Naive thymus-derived CD4-positive, alpha-beta T cell (primary cell): Measurements from ENCODE around the gene INPP5F. TPM values are rescaled to one million over a fixed set of nuclear protein-coding genes. Genes with fewer than 3 reads are reported as not detected.
"Not testable (repeated sequence)": the region's sequence is repeated elsewhere in the genome, so short reads cannot be mapped to it uniquely, and the experiment has no call there.

Experiments used
- ATAC-seq: fragments of 150-1000 bp; cut with Tn5 transposase; 2 replicates; pipeline ENCODE4 v1.10.0; 2021; ENCODE audit warnings: mild to moderate bottlenecking, moderate library complexity
- CTCF ChIA-PET: fragments of 350-600 bp; sonication (Branson Sonifier 250); formaldehyde crosslinking; loops from one replicate; lab custom pipeline; 2021; ENCODE audit warnings: antibody characterized with exemption; lab: Charles Lee
- POLR2A ChIA-PET: fragments of 350-600 bp; sonication (Branson Sonifier 250); formaldehyde crosslinking; loops from one replicate; lab custom pipeline; 2021; ENCODE audit warnings: antibody characterized with exemption, inconsistent platforms; lab: Charles Lee
- DNase-seq, 9 donors: peaks; one replicate each; pipeline versions ENCODE4 v3.0.0 to v3.0.0-alpha.2; 2020 to 2022; ENCODE audit warnings: mixed read lengths in 1 of 9
- H3K27ac ChIP-seq: one replicate; pipeline ENCODE4 v1.7.0; 2013; ENCODE audit warnings: mild to moderate bottlenecking, low read depth, low read length, moderate library complexity
- H3K27me3 ChIP-seq, 2 donors: one replicate each; pipeline ENCODE4 v1.7.0; 2013; ENCODE audit warnings: low read length in 2 of 2, mild to moderate bottlenecking in 2 of 2, moderate library complexity in 2 of 2; ENCODE audit not compliant: control insufficient read depth in 2 of 2, insufficient read depth in 2 of 2
- H3K36me3 ChIP-seq, 3 experiments: 1 replicate in 2 of 3; 2 replicates in 1 of 3; pipeline ENCODE4 v1.7.0; 2013; ENCODE audit warnings: low read length in 3 of 3, mild to moderate bottlenecking in 3 of 3, moderate library complexity in 1 of 3; ENCODE audit not compliant: insufficient read depth in 3 of 3, control insufficient read depth in 2 of 3
- H3K4me1 ChIP-seq, 2 donors: one replicate each; pipeline ENCODE4 v1.7.0; 2013; ENCODE audit warnings: low read length in 2 of 2, mild to moderate bottlenecking in 2 of 2, moderate library complexity in 1 of 2; ENCODE audit not compliant: control insufficient read depth in 2 of 2, insufficient read depth in 2 of 2
- H3K4me3 ChIP-seq: 2 replicates; pipeline ENCODE4 v1.7.0; 2013; ENCODE audit warnings: mild to moderate bottlenecking, low read length
- H3K9me3 ChIP-seq, 3 experiments: 1 replicate in 2 of 3; 2 replicates in 1 of 3; pipeline ENCODE4 v1.7.0; 2013; ENCODE audit warnings: low read length in 3 of 3; ENCODE audit not compliant: control insufficient read depth in 2 of 3
- H3K27ac Mint-ChIP-seq, 9 donors: one replicate each; pipeline ENCODE4 v1.8.0; 2020 to 2022; ENCODE audit warnings: mixed read lengths in 9 of 9, mild to moderate bottlenecking in 8 of 9, moderate library complexity in 5 of 9, inconsistent platforms in 2 of 9
- H3K27me3 Mint-ChIP-seq, 5 donors: one replicate each; pipeline ENCODE4 v1.8.0; 2021 to 2022; ENCODE audit warnings: mixed read lengths in 5 of 5, mild to moderate bottlenecking in 1 of 5
- H3K36me3 Mint-ChIP-seq, 5 donors: one replicate each; pipeline ENCODE4 v1.8.0; 2020 to 2022; ENCODE audit warnings: mixed read lengths in 5 of 5, mild to moderate bottlenecking in 3 of 5, inconsistent platforms in 1 of 5
- H3K4me1 Mint-ChIP-seq, 7 donors: one replicate each; pipeline ENCODE4 v1.8.0; 2020 to 2022; ENCODE audit warnings: mixed read lengths in 7 of 7, mild to moderate bottlenecking in 3 of 7, inconsistent platforms in 1 of 7
- H3K4me3 Mint-ChIP-seq, 10 donors: one replicate each; pipeline ENCODE4 v1.8.0; 2020 to 2022; ENCODE audit warnings: mild to moderate bottlenecking in 10 of 10, mixed read lengths in 10 of 10, moderate library complexity in 6 of 10, inconsistent platforms in 2 of 10
- H3K9me3 Mint-ChIP-seq, 11 donors: one replicate each; pipeline ENCODE4 v1.8.0; 2020 to 2022; ENCODE audit warnings: mixed read lengths in 11 of 11, mild to moderate bottlenecking in 4 of 11, inconsistent platforms in 1 of 11, moderate library complexity in 1 of 11
- intact Hi-C, 2 donors: fragments of 100-400 bp; cut with micrococcal nuclease; formaldehyde crosslinking; loops; one replicate each; pipeline ENCODE4 v1.15.1; 2023
- polyA plus RNA-seq, 2 donors: library from polyadenylated mRNA; unstranded; fragments of 300-500 nt; fragmentation: Illumina TruSeq; gene quantifications; one replicate each; pipeline ENCODE4 v1.2.3, GENCODE V29; 2021
- total RNA-seq, 6 experiments: library from RNA in 5 of 6; stranded (reverse) in 5 of 6; gene quantifications; 1 replicate in 5 of 6; 2 replicates in 1 of 6; pipeline ENCODE4 v1.2.3 and lab custom pipeline; 2021 to 2026

The INPP5F gene
- total and polyA plus RNA-seq, 7 experiments from 2014 or later = 3.4 to 12.1 (median 9.7) TPM

- Histone ChIP-seq H3K36me3 (no peaks in the 10 kb centered on the region), H3K4me3 (no peak overlapping the region), H3K9me3 (no peaks in the 10 kb centered on the region), H3K4me1 (peaks cover 0 to 9% of the 10 kb centered on the region in 2 donors), H3K27ac (no peak overlapping the region), H3K27me3 (no peaks in the 10 kb centered on the region)
- Mint-ChIP-seq H3K36me3 (peaks cover 4 to 19% (median 10%) of the 10 kb centered on the region in 5 donors), H3K27ac (peak overlapping the region in 7 of 9 donors; percentile 0 to 68 (median 10)), H3K4me1 (peaks cover 19 to 51% (median 36%) of the 10 kb centered on the region in 7 donors), H3K27me3 (no peaks in the 10 kb centered on the region), H3K9me3 (peaks cover 0 to 1% (median 0%) of the 10 kb centered on the region in 11 donors), H3K4me3 (peak overlapping the region in 9 of 10 donors; percentile 7 to 69 (median 52))
- ChIA-PET POLR2A (interaction anchor here (0.9 kb wide), 1 partner anchor 27 kb away, joined by 4 read pairs; no protein-coding TSS in a partner anchor), CTCF (interaction anchor here (0.6 kb wide), 2 partner anchors 766 to 1325 kb away, joined by 3 read pairs; no protein-coding TSS in a partner anchor)
- intact Hi-C loops = no loop called here
- DNase-seq (peak in 6 of 9 donors; percentile 1 to 46 (median 36)), ATAC-seq (peak; percentile 83)
Observed at GRCh38 chr10:119784340-119785067, 58.7 kb downstream of the INPP5F start.

- Histone ChIP-seq H3K27me3 (no peaks in the 10 kb centered on the region), H3K4me3 (no peak overlapping the region), H3K9me3 (no peaks in the 10 kb centered on the region), H3K27ac (no peak overlapping the region), H3K36me3 (no peaks in the 10 kb centered on the region), H3K4me1 (peaks cover 0 to 9% of the 10 kb centered on the region in 2 donors)
- DNase-seq = no peak
- H3K36me3 Mint-ChIP-seq = peaks cover 3 to 14% (median 9%) of the 10 kb centered on the region in 5 donors
- no peak overlapping the region for H3K4me3 Mint-ChIP-seq
- POLR2A ChIA-PET = no interaction called here
- peaks cover 0 to 1% (median 0%) of the 10 kb centered on the region in 11 donors for H3K9me3 Mint-ChIP-seq
- peaks cover 19 to 51% (median 36%) of the 10 kb centered on the region in 7 donors for H3K4me1 Mint-ChIP-seq
- no peak overlapping the region for H3K27ac Mint-ChIP-seq
- ATAC-seq = peak; percentile 67
- intact Hi-C loops = no loop called here
- H3K27me3 Mint-ChIP-seq = no peaks in the 10 kb centered on the region
- CTCF ChIA-PET = no interaction called here
Observed at GRCh38 chr10:119786117-119786769, 60.4 kb downstream of the INPP5F start.

- H3K27ac ChIP-seq, H3K27ac Mint-ChIP-seq, H3K4me1 ChIP-seq, CTCF ChIA-PET, H3K9me3 Mint-ChIP-seq, H3K9me3 ChIP-seq, H3K4me3 ChIP-seq, H3K27me3 ChIP-seq, H3K27me3 Mint-ChIP-seq, DNase-seq, POLR2A ChIA-PET, H3K4me1 Mint-ChIP-seq, intact Hi-C loops, ATAC-seq, H3K36me3 ChIP-seq, H3K4me3 Mint-ChIP-seq: not testable (repeated sequence)
- peaks cover 2 to 35% (median 8%) of the 10 kb centered on the region in 5 donors for H3K36me3 Mint-ChIP-seq
Observed at GRCh38 chr10:119795101-119795500, 69.3 kb downstream of the INPP5F start.

GRCh38 chr10:119796039-119796438, 70.2 kb downstream of the INPP5F start:
- Histone ChIP-seq H3K27me3 (no peaks in the 10 kb centered on the region), H3K9me3 (no peaks in the 10 kb centered on the region), H3K4me3 (no peak overlapping the region), H3K27ac (no peak overlapping the region), H3K4me1 (no peaks in the 10 kb centered on the region), H3K36me3 (peaks cover 0 to 8% (median 0%) of the 10 kb centered on the region in 3 experiments)
- intact Hi-C loops = no loop called here
- no peak overlapping the region for H3K4me3 Mint-ChIP-seq
- ATAC-seq = no peak
- POLR2A ChIA-PET = no interaction called here
- no peak for DNase-seq
- no peak overlapping the region for H3K27ac Mint-ChIP-seq
- H3K9me3 Mint-ChIP-seq = no peaks in the 10 kb centered on the region
- peaks cover 0 to 6% (median 0%) of the 10 kb centered on the region in 7 donors for H3K4me1 Mint-ChIP-seq
- peaks cover 2 to 35% (median 8%) of the 10 kb centered on the region in 5 donors for H3K36me3 Mint-ChIP-seq
- CTCF ChIA-PET = no interaction called here
- no peaks in the 10 kb centered on the region for H3K27me3 Mint-ChIP-seq

- H3K9me3 ChIP-seq = no peaks in the 10 kb centered on the region
- no peaks in the 10 kb centered on the region for H3K27me3 Mint-ChIP-seq
- ATAC-seq = no peak
- ChIA-PET CTCF (no interaction called here), POLR2A (interaction anchor here (0.6 kb wide), 1 partner anchor 12 kb away, joined by 4 read pairs; no protein-coding TSS in a partner anchor)
- H3K4me3 ChIP-seq = no peak overlapping the region
- H3K27ac ChIP-seq = no peak overlapping the region
- peaks cover 0 to 8% (median 2%) of the 10 kb centered on the region in 7 donors for H3K4me1 Mint-ChIP-seq
- peaks cover 4 to 31% (median 9%) of the 10 kb centered on the region in 5 donors for H3K36me3 Mint-ChIP-seq
- DNase-seq = no peak
- no peaks in the 10 kb centered on the region for H3K9me3 Mint-ChIP-seq
- H3K4me1 ChIP-seq = no peaks in the 10 kb centered on the region
- no peaks in the 10 kb centered on the region for H3K27me3 ChIP-seq
- intact Hi-C loops = no loop called here
- H3K27ac Mint-ChIP-seq = no peak overlapping the region
- peaks cover 0 to 15% (median 0%) of the 10 kb centered on the region in 3 experiments for H3K36me3 ChIP-seq
- no peak overlapping the region for H3K4me3 Mint-ChIP-seq
Observed at GRCh38 chr10:119801176-119801575, 75.3 kb downstream of the INPP5F start.

GRCh38 chr10:119801998-119802538, 76.2 kb downstream of the INPP5F start:
- H3K4me1 Mint-ChIP-seq = peaks cover 0 to 8% (median 2%) of the 10 kb centered on the region in 7 donors
- no peaks in the 10 kb centered on the region for H3K27me3 Mint-ChIP-seq
- Histone ChIP-seq H3K27me3 (no peaks in the 10 kb centered on the region), H3K4me1 (no peaks in the 10 kb centered on the region), H3K9me3 (no peaks in the 10 kb centered on the region), H3K4me3 (no peak overlapping the region), H3K27ac (no peak overlapping the region), H3K36me3 (peaks cover 0 to 8% (median 0%) of the 10 kb centered on the region in 3 experiments)
- peaks cover 0 to 23% (median 4%) of the 10 kb centered on the region in 5 donors for H3K36me3 Mint-ChIP-seq
- POLR2A ChIA-PET = interaction anchor here (0.6 kb wide), 1 partner anchor 11 kb away, joined by 4 read pairs; no protein-coding TSS in a partner anchor
- H3K9me3 Mint-ChIP-seq = no peaks in the 10 kb centered on the region
- intact Hi-C loops = no loop called here
- no peak overlapping the region for H3K27ac Mint-ChIP-seq
- ATAC-seq (no peak), DNase-seq (no peak)
- no peak overlapping the region for H3K4me3 Mint-ChIP-seq
- CTCF ChIA-PET = interaction anchor here (1.5 kb wide), 1 partner anchor 193 kb away, joined by 3 read pairs; no protein-coding TSS in a partner anchor
